ENCODE measurements around the gene SRPK2.
"Not testable (repeated sequence)": the region's sequence is repeated elsewhere in the genome, so short reads cannot be mapped to it uniquely, and the experiment has no call there.

Gene SRPK2

GRCh38 chr7:105376908-105377533 is 11.7 kb downstream of the SRPK2 start:
- no peak for DNase-seq (ENCODE audit: low read depth)
- no peak for TF ChIP-seq CTCF (conservative IDR thresholded peaks at IDR 0.05; ENCODE audit: control insufficient read depth, insufficient read depth, low read depth, low read length)
- no peak overlapping the region for H3K4me3 ChIP-seq (ENCODE audit: control insufficient read depth, low read depth, low read length)

GRCh38 chr7:105369944-105370343 is 18.8 kb downstream of the SRPK2 start:
- H3K4me3 ChIP-seq (ENCODE audit: control insufficient read depth, low read depth, low read length) = no peak overlapping the region
- no peak for TF ChIP-seq CTCF (conservative IDR thresholded peaks at IDR 0.05; ENCODE audit: control insufficient read depth, insufficient read depth, low read depth, low read length)
- DNase-seq (ENCODE audit: low read depth) = no peak

- DNase-seq (ENCODE audit: low read depth) = no peak
- no peak for TF ChIP-seq CTCF (conservative IDR thresholded peaks at IDR 0.05; ENCODE audit: control insufficient read depth, insufficient read depth, low read depth, low read length)
- no peak overlapping the region for H3K4me3 ChIP-seq (ENCODE audit: control insufficient read depth, low read depth, low read length)
These were observed 21.3 kb downstream of the SRPK2 start for GRCh38 chr7:105367458-105367857.

GRCh38 chr7:105365541-105366534 is 22.9 kb downstream of the SRPK2 start:
- TF ChIP-seq CTCF (conservative IDR thresholded peaks at IDR 0.05; ENCODE audit: control insufficient read depth, insufficient read depth, low read depth, low read length) = no peak
- no peak overlapping the region for H3K4me3 ChIP-seq (ENCODE audit: control insufficient read depth, low read depth, low read length)
- peak; percentile 45 for DNase-seq (ENCODE audit: low read depth)

GRCh38 chr7:105364684-105365083 is 24.0 kb downstream of the SRPK2 start:
- TF ChIP-seq CTCF (conservative IDR thresholded peaks at IDR 0.05; ENCODE audit: control insufficient read depth, insufficient read depth, low read depth, low read length) = no peak
- DNase-seq (ENCODE audit: low read depth) = no peak
- H3K4me3 ChIP-seq (ENCODE audit: control insufficient read depth, low read depth, low read length) = no peak overlapping the region

- not testable (repeated sequence) for DNase-seq (ENCODE audit: low read depth); H3K4me3 ChIP-seq (ENCODE audit: control insufficient read depth, low read depth, low read length)
These were observed 25.1 kb downstream of the SRPK2 start for GRCh38 chr7:105363657-105364056.

GRCh38 chr7:105362685-105363084 is 26.0 kb downstream of the SRPK2 start:
- not testable (repeated sequence) for H3K4me3 ChIP-seq (ENCODE audit: control insufficient read depth, low read depth, low read length)

GRCh38 chr7:105361995-105362394 is 26.7 kb downstream of the SRPK2 start:
- not testable (repeated sequence) for DNase-seq (ENCODE audit: low read depth); H3K4me3 ChIP-seq (ENCODE audit: control insufficient read depth, low read depth, low read length)

More at GRCh38 chr7:105362685-105363084, 26.0 kb downstream of the SRPK2 start:
- not testable (repeated sequence) for DNase-seq (ENCODE audit: low read depth)

GRCh38 chr7:105360149-105360548 is 28.6 kb downstream of the SRPK2 start:
- H3K4me3 ChIP-seq (ENCODE audit: control insufficient read depth, low read depth, low read length); DNase-seq (ENCODE audit: low read depth): not testable (repeated sequence)
